SK-N-MC (cell line): ENCODE measurements around the gene COPZ1.
"Not testable (repeated sequence)": the region's sequence is repeated elsewhere in the genome, so short reads cannot be mapped to it uniquely, and the experiment has no call there.

Experiments used
- DNase-seq: peaks from one replicate; pipeline ENCODE4 v3.0.0-alpha.2; 2011; ENCODE audit warnings: low read depth, low spot score
- H3K27ac ChIP-seq: fragments of 200-600 bp; sonication (generic); 2 replicates; pipeline ENCODE4 v1.5.1; 2016; ENCODE audit warnings: mixed run types
- H3K36me3 ChIP-seq: fragments of 200-600 bp; sonication (generic); 2 replicates; pipeline ENCODE4 v1.6.1; 2017; ENCODE audit warnings: antibody characterized with exemption, low read length, mixed read lengths; ENCODE audit not compliant: insufficient read depth
- H3K4me3 ChIP-seq: fragments of 200-600 bp; sonication (generic); 2 replicates; pipeline ENCODE4 v1.5.1; 2016
- H3K9ac ChIP-seq: fragments of 200-600 bp; sonication (generic); 2 replicates; pipeline ENCODE4 v1.8.0; 2017; ENCODE audit warnings: mixed run types, mixed read lengths; ENCODE audit not compliant: insufficient read length
- H3K9me3 ChIP-seq: fragments of 200-600 bp; sonication (generic); 2 replicates; pipeline ENCODE4 v1.6.1; 2017; ENCODE audit warnings: low read depth, mild to moderate bottlenecking, antibody characterized with exemption, low read length, moderate library complexity, mixed read lengths
- EZH2 ChIP-seq: fragments of 200-600 bp; sonication (generic); IDR thresholded peaks from one replicate; pipeline ENCODE4 v1.6.1; 2017; ENCODE audit warnings: antibody characterized with exemption
- FOXP2 ChIP-seq: optimal IDR thresholded peaks from 2 replicates; pipeline ENCODE3; 2011; ENCODE audit warnings: mild to moderate bottlenecking, moderate library complexity; ENCODE audit not compliant: insufficient read depth; ENCODE audit errors: extremely low read length, control extremely low read depth
- POLR2AphosphoS5 ChIP-seq: IDR thresholded peaks from 2 replicates; pipeline ENCODE4 v1.6.1; 2012; ENCODE audit warnings: mild to moderate bottlenecking, low read depth, low read length, borderline replicate concordance

The COPZ1 gene

GRCh38 chr12:54352891-54353874 is 28.3 kb downstream of the COPZ1 start:
- Histone ChIP-seq H3K9me3 (no peaks in the 10 kb centered on the region), H3K27ac (peak overlapping the region; percentile 99), H3K4me3 (peak overlapping the region; percentile 72), H3K36me3 (peaks cover 28% of the 10 kb centered on the region), H3K9ac (peak overlapping the region; percentile 64)
- TF ChIP-seq POLR2AphosphoS5: peak; percentile 63
- peak; percentile 7 for TF ChIP-seq FOXP2
- TF ChIP-seq EZH2: no peak
- DNase-seq: peak; percentile 42

GRCh38 chr12:54354271-54354670 is 29.3 kb downstream of the COPZ1 start:
- H3K4me3 ChIP-seq, H3K9me3 ChIP-seq, H3K9ac ChIP-seq, DNase-seq: not testable (repeated sequence)
- Histone ChIP-seq H3K36me3 (peaks cover 23% of the 10 kb centered on the region), H3K27ac (peak overlapping the region; percentile 99)

- H3K27ac ChIP-seq: peak overlapping the region; percentile 95
- H3K36me3 ChIP-seq: peaks cover 13% of the 10 kb centered on the region; the same call in 1 of the 2 replicates
- H3K9ac ChIP-seq: peak overlapping the region; percentile 51
- no peak overlapping the region for H3K4me3 ChIP-seq
- no peaks in the 10 kb centered on the region for H3K9me3 ChIP-seq
- no peak for DNase-seq
- TF ChIP-seq EZH2 (no peak), FOXP2 (no peak), POLR2AphosphoS5 (no peak)
Observed at GRCh38 chr12:54355104-54355815, 30.3 kb downstream of the COPZ1 start.

GRCh38 chr12:54356228-54356627 is 31.3 kb downstream of the COPZ1 start:
- H3K4me3 ChIP-seq: 0 out of 2 replicates have a peak overlapping the region, but pooled peaks have one; percentile 42
- no peak for DNase-seq
- H3K36me3 ChIP-seq: 0 out of 2 replicates have a peak, but pooled peaks cover 4% of the 10 kb centered on the region
- peak overlapping the region; percentile 95 for H3K27ac ChIP-seq
- TF ChIP-seq POLR2AphosphoS5: no peak
- TF ChIP-seq EZH2: no peak
- no peak for TF ChIP-seq FOXP2
- no peaks in the 10 kb centered on the region for H3K9me3 ChIP-seq
- peak overlapping the region; percentile 35 for H3K9ac ChIP-seq

DNA sequence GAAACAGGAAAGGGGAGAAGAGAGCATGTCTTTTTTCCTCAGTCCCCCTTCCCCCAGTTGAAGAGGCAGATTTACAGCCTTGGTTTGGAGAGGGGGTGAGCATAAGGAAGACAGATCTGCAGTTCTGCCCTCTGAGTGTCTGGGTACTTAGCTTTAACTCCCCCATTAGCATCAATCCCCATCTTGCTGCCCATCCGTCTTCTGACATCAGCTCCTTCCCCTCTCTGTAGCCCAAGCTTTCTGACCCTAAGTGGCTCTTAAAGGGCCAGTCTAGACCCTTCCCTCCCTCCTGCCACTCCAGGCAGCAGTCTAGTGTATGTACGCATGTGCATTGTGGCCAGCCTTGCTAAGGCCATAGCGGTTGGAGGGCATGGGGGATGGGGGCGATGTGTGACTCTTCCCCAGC is 32.0 kb downstream of the COPZ1 start:
- peak overlapping the region; percentile 94 for H3K4me3 ChIP-seq
- no peaks in the 10 kb centered on the region for H3K36me3 ChIP-seq
- no peak for TF ChIP-seq FOXP2
- TF ChIP-seq EZH2: no peak
- peak; percentile 8; the same call in 1 of the 2 replicates for TF ChIP-seq POLR2AphosphoS5
- H3K9ac ChIP-seq: peak overlapping the region; percentile 24
- H3K9me3 ChIP-seq: no peaks in the 10 kb centered on the region
- peak overlapping the region; percentile 95 for H3K27ac ChIP-seq
- DNase-seq: no peak

DNA sequence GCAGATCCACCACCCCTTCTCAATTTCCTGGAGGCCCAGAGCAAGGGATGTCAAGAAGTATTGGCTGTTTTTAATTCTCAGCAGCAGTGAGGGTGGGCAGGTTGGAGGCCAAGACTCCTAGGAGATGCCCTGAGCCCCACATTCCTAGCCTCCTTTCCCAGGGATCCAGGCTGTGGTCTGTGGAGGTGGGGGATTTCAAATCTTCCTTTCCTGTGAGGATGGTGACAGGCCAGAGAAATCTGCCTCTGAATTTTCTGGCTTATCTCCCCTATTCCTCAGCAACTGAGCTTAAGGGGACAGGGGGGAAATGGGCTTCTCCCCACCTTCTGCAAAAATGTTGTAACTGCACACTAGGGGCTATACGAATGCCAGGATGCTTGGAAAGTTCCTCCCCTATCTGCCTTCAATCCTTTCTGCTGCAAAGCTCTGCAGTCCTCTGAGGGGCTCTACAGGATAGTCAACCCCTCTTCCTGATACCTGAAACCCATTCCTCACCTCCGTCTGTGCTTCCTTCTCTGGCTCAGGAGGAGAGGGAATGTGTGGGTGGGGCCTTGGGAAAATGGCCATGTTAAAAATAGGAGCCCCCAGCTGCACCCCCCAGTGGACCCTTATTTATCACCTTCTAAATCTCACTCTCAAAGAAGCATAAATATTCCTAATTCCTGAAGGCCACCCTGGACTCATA is 32.7 kb downstream of the COPZ1 start:
- no peak for DNase-seq
- TF ChIP-seq POLR2AphosphoS5 (no peak), FOXP2 (no peak), EZH2 (no peak)
- Histone ChIP-seq H3K9me3 (no peaks in the 10 kb centered on the region), H3K27ac (peak overlapping the region; percentile 95), H3K36me3 (no peaks in the 10 kb centered on the region), H3K9ac (peak overlapping the region; percentile 24), H3K4me3 (peak overlapping the region; percentile 94)

GRCh38 chr12:54358191-54358944 is 33.4 kb downstream of the COPZ1 start:
- DNase-seq: no peak
- H3K9ac ChIP-seq: peak overlapping the region; percentile 84
- H3K27ac ChIP-seq: peak overlapping the region; percentile 95
- TF ChIP-seq POLR2AphosphoS5 (peak; percentile 32; the same call in 1 of the 2 replicates), FOXP2 (no peak)
- H3K4me3 ChIP-seq: peak overlapping the region; percentile 94
- H3K36me3 ChIP-seq: no peaks in the 10 kb centered on the region
- H3K9me3 ChIP-seq: no peaks in the 10 kb centered on the region
